Uterus (tissue), 2 donors: ENCODE measurements around the gene KLC1.

Experiments
- CTCF ChIP-seq, 4 experiments: fragments of 200-600 bp in 2 of 4; fragments of 450-650 bp in 2 of 4; sonication (generic) in 2 of 4; IDR thresholded peaks; one replicate each; pipeline ENCODE4 v1.5.1; 2016 to 2019; ENCODE audit warnings: antibody characterized with exemption in 4 of 4, mild to moderate bottlenecking in 2 of 4, moderate library complexity in 1 of 4
- POLR2A ChIP-seq, 2 donors: fragments of 450-650 bp; IDR thresholded peaks; one replicate each; pipeline ENCODE4 v1.6.1; 2016; ENCODE audit warnings: antibody characterized with exemption in 2 of 2, mild to moderate bottlenecking in 1 of 2, moderate library complexity in 1 of 2

DNA sequence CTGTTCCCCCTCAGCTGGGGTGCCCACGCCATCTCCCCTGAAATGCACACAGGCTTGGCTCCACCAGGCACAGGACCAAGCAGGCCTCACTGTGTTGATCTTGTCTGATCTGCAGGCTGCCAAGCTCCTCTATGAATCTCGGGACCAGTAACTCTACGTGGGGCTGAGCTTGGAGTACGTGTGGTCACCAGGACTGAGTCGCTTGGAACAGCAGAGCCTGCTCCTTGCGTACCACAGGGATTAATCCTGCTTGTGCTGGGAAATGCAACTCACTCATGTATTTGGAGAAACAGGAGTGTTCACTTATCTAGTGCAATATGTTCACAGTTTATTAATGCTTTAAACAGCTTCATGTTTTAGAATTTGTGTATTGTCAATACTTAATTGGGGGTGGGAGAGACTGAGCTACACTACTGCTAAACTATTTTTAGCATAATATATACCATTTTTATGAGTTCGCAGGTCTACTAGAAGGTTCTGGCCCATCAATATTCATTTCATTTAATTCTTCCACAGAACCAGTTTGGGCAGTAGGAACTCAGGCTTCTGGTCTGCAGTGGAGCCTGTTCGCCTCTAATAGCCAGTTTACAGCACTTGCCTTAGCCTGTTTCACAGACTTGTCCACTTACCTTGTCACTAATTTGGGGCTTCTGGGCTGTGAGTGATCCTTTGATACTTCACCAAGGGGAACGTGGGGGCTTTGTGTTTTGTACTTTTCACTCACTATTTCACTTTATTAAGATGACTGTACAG lies 104.0 kb downstream of the KLC1 start:
- no peak for TF ChIP-seq CTCF (IDR thresholded peaks at IDR 0.05)
- TF ChIP-seq POLR2A (IDR thresholded peaks at IDR 0.05) = no peak
